NCI-H460 (cell line): ENCODE measurements around the gene FIGLA. TPM values are rescaled to one million over a fixed set of nuclear protein-coding genes. Genes with fewer than 3 reads are reported as not detected.
"Not testable (repeated sequence)": the region's sequence is repeated elsewhere in the genome, so short reads cannot be mapped to it uniquely, and the experiment has no call there.

Experiments used
- DNase-seq: peaks from one replicate; pipeline ENCODE4 v3.0.0-alpha.2; 2016; ENCODE audit warnings: low read depth; ENCODE audit errors: extremely low read depth
- small RNA-seq, 2 experiments: library from RNA; depleted of rRNA; stranded (forward); fragments of <200 nt; gene quantifications; one replicate each; pipeline ENCODE3, GENCODE V24; 2014
- total RNA-seq: library from RNA; depleted of rRNA; stranded (reverse); fragments of >200 nt; shearing (Covaris generic); gene quantifications from 2 replicates; pipeline ENCODE4 v1.2.3, GENCODE V29; 2014; rRNA removed

FIGLA gene
- total RNA-seq, 1 experiment from 2014 or later, result not detected

DNA sequence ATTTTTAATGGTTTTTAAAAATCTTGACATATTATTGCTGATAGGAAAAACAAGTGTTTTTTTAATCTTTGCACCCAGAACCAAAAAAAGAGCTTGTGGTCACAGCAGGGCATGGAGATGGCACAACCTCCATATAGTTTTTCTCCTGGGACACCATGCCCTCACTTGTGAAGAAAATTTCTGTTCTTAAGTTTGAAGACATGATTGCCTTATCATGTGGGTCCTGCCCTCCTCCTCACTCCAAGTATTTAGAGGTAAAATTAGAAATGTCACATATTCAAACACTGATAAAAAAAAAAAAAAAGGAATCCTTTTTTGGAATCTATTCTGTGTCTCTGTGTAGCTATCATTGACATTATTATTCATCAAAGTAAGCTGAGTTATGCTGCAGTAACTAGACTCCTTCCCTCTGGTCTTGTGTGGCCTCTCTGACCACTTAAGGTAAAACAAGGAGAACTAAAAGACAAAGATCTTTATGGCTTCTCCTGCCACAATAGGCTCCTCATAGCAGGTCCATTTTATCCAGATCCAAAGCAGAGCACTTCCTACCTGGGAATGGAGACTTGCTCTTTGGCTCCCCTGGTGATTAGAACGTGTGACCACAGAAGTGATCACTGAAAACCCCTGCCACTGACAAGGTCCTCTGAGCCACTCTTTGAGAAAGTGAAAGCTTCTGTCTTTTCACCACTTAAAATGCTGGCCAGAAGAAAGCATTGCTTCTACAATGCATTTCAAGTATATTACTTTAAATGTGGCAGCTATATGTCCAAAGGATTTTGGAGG lies 42.2 kb downstream of the FIGLA start:
- DNase-seq, result no peak

DNA sequence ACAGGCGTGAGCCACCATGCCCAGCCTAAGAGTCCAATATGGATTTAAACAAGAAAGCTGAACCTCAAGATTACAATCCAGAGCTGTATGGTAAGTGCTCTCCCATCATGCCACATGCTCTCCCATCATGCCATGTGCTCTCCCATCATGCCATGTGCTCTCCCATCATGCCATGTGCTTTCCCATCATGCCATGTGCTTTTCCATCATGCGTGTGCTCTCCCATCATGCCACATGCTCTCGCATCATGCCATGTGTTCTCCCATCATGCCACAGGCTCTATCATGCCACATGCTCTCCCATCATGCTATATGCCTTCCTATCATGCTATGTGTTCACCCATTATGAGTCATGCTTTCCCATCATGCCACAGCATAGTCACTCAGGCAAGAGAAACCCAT lies 43.2 kb downstream of the FIGLA start:
- no peak for DNase-seq

DNA sequence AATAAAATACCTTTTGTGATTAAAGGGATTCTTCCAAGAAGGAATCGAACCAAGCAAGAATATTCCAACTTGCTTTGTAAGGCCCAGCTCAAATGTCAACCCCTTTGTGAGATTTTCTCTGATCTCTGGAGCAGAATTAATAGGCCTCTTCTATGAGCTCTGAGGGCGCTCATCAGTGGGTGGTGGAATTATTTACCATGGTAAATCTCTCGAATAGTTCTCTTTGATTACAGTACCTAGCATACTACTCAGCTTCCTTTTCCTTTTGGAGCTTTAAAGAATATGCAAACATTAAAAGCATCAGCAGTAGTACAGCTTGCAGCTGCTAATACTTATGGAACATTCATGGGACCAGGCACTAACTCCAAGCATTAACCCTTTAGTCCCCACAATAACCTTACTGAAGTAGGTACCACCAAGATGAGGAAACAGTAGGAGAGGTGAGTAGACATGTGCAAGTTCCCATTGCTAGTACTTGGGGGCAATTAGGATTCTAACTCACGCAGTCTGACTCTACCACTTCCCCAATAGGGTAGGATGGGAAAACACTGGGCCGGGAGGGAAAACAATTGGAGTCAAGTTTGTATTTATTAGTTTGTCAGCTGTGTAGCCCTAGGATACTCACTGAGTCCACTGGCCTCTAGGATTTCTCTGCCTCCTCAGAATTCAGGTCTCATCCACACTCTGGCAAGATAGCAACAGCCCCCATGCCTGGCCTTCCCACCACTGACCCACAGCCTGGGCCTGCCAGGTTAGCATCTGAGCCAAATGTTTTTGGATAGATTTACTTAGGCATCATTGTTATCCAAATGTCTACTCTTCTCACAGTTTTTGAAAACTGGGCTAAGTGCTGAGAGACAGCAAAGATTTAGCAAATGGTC lies 44.1 kb downstream of the FIGLA start:
- DNase-seq, result no peak

DNA sequence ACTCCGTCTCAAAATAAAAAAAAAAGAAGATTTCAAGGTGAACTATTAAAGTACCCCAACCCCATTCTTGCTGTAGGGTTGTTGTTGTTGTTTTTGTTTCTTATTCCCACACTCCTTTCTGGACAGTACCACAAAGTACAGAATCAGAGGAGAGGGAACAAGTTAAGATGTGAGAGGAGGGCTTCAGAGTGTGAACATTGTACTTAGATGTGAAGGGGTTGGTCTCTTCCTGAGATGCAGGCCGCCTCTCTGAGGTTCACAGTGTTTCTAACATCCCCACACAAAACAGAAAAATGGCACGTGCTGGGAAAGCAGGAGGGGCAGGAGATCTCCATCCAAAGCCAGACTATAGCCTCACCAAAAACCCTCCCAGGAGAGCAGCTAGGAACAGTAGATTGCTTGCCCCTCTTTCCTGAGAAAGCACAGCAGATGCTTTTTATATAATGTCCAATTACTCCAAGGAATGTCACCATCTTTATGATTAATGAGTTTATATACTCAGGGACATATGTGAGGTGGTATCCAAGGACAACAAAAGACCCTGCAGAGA lies 45.1 kb downstream of the FIGLA start:
- DNase-seq, result no peak

DNA sequence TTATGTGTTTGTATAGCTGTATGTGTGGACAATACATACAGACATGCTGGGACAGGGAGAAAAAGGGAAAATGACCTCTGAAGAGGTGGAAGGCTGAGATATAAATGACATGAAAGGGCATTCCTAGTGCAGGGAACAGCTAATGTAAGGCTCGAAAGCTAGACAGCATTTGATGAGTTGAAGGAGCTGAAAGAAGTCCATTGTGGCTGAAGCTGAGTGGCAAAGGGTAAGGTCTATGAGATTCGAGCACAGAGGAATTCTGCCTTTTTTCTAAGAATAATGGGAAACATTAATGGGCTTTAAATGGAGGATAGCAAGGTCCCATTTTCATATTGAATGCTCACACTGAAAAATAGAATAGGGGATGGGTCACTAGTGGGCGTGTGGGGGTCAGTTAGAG lies 46.0 kb downstream of the FIGLA start:
- DNase-seq, result no peak

DNA sequence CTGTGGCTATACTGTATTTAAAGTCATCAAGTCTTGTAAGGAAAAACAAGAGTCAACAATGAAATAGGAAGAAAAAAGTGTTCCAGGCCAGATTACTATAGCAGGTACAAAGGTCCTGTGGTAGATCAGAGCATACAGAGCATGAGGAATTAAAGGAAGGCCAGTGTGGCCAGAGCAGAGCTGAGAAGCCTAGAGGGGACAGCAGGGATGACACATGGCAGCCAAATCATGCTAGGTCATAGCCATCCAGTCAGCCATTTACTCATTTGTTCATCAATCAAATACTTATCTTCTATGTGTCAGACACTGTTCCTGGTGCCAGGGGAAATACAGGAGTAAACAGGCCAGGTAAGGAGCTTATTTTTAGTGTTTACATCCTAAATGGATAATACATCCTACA lies 46.8 kb downstream of the FIGLA start:
- no peak for DNase-seq

DNA sequence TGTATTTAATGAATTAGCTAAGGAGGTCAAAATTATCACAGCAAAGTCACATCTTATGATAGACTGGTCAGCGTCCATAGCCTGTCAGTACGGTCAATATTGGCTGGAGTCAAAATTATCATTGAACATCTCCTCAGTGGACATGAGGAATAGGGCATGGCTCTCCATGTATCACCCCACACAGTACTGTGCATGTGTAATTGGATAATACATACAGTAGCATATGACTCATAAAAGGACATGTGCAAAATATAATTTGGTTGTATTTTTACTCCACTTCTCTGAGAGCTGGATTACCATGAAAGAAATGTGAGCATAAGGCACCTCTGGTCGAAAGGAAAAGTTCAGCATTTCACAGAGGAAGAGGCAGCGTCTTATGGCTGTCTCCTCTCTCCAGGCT lies 47.4 kb downstream of the FIGLA start:
- DNase-seq, result no peak

DNA sequence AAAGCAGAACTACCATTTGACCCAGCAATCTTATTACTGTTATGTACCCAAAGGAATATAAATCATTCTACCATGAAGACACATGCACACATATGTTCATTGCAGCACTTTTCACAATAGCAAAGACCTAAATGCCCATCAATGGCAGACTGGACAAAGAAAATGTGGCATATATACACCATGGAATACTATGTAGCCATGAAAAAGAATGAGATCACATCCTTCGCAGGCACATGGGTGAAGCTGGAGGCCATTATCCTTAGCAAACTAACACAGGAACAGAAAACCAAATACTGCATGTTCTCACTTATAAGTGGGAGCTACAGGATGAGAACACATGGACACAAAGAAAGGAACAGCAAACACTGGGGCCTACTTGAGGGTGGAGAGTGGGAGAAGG lies 51.0 kb downstream of the FIGLA start:
- not testable (repeated sequence) for DNase-seq

DNA sequence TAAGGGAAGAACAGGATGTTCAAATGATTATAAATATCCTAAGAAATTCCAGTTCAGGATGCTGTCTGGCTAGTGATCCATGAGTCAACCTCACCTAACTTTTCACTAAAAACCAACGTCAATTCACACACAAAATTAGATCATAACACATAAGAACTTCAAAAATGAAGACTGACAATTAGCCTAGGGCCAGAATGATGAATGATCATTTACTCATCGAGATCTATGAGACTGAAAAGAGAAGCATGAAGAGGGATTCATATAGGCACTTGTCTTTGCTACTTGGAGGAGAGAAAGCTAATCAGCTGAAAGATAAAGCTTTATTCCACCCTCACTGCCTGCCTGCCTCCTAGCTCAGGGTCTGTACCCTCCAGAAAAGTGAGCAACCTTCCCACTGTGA lies 52.3 kb downstream of the FIGLA start:
- DNase-seq, result no peak

DNA sequence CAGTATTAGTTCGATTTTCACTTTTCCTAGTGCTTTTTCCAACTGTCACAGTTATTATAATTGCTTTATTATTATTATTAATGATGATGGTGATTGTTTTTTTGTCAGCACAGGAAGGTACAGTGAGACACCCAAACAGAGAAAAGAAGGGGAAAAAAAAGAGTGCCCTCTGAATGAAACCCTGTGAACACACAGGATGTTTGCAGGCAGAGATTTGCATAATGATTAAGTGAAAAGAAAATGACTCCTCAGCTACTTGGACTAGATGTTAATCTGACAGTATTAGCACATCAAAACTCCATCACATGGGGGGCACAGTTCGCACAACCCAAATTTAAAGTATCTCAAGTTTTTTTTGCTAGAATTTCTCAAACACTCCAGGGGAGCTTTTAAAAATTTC lies 55.4 kb downstream of the FIGLA start:
- no peak for DNase-seq

DNA sequence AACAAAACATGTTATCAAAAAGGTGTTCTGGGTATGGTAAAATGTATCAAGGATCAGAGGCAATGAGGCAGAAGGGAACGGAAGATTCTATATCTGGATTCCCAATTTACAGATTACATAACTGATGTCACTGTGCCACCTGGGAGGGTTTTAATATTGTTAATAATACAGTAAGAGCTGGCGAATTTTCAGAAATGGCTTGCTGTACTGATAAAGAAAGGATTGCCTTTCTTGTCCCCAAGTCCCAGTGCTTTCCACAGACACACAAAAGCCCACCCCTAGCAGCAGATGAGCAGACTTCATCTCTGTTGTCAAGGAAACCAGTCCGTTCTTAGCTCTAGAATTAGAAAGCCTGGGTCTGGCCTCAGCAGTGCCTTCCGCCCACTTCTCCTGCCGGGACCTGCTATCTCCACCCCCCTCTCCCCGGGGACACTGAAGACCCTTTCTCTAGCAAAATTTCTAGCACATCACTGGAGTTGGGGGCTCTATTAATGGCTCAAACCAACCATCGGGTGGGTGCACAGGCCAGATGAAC lies 56.7 kb downstream of the FIGLA start:
- no peak for DNase-seq

DNA sequence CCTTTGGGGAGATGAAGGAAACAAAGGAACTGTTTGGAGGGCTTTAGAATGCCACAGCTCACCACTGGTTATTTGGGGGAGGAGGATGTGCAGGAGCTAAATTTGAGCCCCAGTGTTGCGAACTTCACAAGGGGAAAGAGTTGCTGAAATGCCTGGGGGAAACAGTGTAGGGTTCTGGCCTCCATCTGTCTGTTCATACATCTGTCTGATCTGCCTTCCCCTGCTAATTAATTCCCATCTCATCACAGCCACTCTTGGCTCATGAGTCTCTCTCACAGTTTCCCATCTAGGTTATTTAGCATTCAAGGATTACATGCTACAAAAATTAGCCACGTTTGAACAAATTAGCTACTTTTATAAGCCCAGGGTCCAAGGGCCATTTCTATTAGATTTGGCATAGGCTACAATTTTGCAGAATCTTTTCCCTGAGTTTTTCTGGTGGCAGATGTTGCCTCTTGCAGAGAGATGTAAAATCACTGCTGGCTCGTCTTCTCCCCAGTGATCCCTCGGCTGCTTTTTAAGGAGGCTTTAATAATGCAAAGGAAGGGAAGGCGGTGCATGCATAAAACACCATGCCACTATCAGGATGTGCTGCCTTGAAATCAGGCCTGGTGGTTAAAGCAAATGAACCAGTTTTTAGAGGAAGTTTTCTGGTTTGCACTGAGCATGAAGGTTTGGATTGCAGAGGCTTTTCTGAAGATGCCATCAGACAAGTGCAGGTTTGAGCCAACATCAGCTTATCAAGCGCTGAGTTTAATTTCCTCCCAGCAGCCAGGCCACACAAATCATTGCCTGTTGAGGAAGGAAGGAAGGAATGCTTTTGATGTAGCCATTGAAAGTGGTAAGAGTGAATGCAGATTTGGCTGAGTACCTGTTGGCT lies 57.4 kb downstream of the FIGLA start:
- DNase-seq, result no peak

DNA sequence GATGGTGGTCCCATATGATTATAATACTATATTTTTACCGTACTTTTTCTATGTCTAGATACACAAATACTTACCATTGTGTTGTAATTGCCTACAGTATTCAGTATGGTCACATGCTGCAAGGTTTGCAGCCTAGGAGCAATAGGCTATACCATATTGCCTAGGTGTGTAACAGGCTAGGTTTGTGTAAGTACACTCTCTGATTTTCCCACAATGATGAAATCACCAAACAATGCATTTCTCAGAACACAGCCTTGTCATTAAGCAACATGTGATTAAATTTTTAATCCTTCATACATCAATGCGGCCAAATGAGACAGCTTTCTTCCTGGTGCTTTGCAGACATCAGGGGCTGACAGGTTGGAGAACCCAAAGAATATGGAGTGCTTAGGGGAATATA lies 59.7 kb downstream of the FIGLA start:
- no peak for DNase-seq

DNA sequence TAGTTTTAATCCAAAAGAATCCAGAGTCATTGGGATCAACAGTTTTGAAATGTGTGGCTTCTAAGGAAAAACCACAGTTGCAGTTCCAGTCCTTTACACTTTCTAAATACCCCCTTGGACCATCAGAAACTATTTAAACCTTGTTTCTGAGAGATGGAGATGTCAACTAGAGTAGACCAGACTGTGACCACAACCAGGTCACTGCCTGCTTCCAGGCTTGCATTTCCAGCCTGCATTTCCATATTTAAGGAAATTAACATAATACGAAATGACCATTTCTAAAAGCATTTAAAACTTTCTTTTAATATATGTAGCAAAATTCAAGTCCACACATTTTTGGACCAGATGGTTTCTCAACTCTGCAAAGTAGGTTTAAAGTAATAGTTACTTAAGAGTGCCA lies 60.8 kb downstream of the FIGLA start:
- DNase-seq, result no peak

DNA sequence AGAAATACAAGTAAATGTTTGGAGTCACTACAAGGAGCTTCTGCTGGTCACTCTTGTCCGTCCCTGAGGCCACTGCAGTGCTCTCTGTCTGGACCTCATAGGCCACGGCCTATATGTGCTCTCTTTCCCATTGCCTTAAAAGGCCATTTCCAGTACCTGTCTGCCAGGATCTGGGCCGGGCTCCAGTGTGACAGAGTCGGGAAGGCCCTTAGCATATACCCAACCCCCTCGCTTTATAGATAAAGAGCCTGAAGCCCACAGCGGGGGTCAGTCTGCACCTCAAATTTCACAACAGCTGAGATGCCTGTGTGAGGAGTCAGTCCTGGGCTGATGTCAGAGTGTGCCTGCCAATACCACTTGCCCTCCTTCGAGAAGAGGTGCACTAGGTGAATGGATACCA lies 62.3 kb downstream of the FIGLA start:
- DNase-seq, result no peak

Small RNAs within 50 kb of the gene (small RNA-seq; reads per million reads assigned to genes)
- gene HMGN2P21, result 0 reads per million in 2 experiments

Other genes starting within 250 kb of the FIGLA start
- gene TGFA, start 236.8 kb downstream of the FIGLA start, total RNA-seq, result 0.64 and 1.3 TPM in 2 replicates
- gene ADD2, start 22.4 kb downstream of the FIGLA start, total RNA-seq, result 23.1 and 29.8 TPM in 2 replicates
- gene CLEC4F, start 30.0 kb upstream of the FIGLA start, total RNA-seq, result not detected in 2 replicates
- gene CD207, start 45.2 kb upstream of the FIGLA start, total RNA-seq, result not detected in 2 replicates
- gene VAX2, start 109.9 kb upstream of the FIGLA start, total RNA-seq, result 3.7 and 3.9 TPM in 2 replicates
- gene ATP6V1B1, start 145.3 kb upstream of the FIGLA start, total RNA-seq, result 2.3 and 3.7 TPM in 2 replicates
- not detected in 2 replicates for gene ANKRD53, start 188.0 kb upstream of the FIGLA start, total RNA-seq
- gene TEX261, start 204.2 kb upstream of the FIGLA start, total RNA-seq, result 27.6 and 31.6 TPM in 2 replicates